HG02840 (cell line): ENCODE data around the gene CHMP2A.
"Not testable (repeated sequence)": the region's sequence is repeated elsewhere in the genome, so short reads cannot be mapped to it uniquely, and the experiment has no call there.

Source experiments
- ATAC-seq: cut with Tn5 transposase; IDR thresholded peaks from one replicate; pipeline ENCODE4 v1.9.1; 2021; ENCODE audit warnings: mild to moderate bottlenecking, moderate library complexity, moderate number of reproducible peaks; ENCODE audit not compliant: unreplicated experiment, low FRiP score

Gene CHMP2A

GRCh38 chr19:58554494-58555368 lies at the start of gene CHMP2A:
Gene CHMP2A (minus strand): TSS chr19:58555105. CDS start chr19:58554212, 893 bp downstream.
- ATAC-seq: peak; percentile 30

GRCh38 chr19:58586133-58586765 lies 31.3 kb upstream of the CHMP2A start:
- ATAC-seq: no peak

- ATAC-seq: no peak
These were observed 30.7 kb upstream of the CHMP2A start for GRCh38 chr19:58585442-58586132.

- no peak for ATAC-seq
These were observed 29.9 kb upstream of the CHMP2A start for GRCh38 chr19:58584498-58585441.

- ATAC-seq: no peak
These were observed 28.1 kb upstream of the CHMP2A start for GRCh38 chr19:58582985-58583384.

GRCh38 chr19:58581227-58582141 lies 26.6 kb upstream of the CHMP2A start:
- ATAC-seq: no peak

GRCh38 chr19:58579473-58580142 lies 24.7 kb upstream of the CHMP2A start:
- ATAC-seq: no peak

GRCh38 chr19:58578012-58578925 lies 23.4 kb upstream of the CHMP2A start:
- ATAC-seq: no peak

GRCh38 chr19:58577581-58577980 lies 22.7 kb upstream of the CHMP2A start:
- ATAC-seq: not testable (repeated sequence)

- peak; percentile 31 for ATAC-seq
These were observed 20.5 kb upstream of the CHMP2A start for GRCh38 chr19:58575183-58576041.

GRCh38 chr19:58573658-58574164 lies 18.8 kb upstream of the CHMP2A start:
- no peak for ATAC-seq

GRCh38 chr19:58572818-58573657 lies 18.1 kb upstream of the CHMP2A start, which contains the start of gene MZF1:
Gene MZF1 (minus strand): TSS chr19:58573335. CDS start chr19:58571389, 1,946 bp downstream.
- ATAC-seq: peak; percentile 63

- ATAC-seq: no peak
These were observed 17.3 kb upstream of the CHMP2A start for GRCh38 chr19:58572026-58572817.

GRCh38 chr19:58571575-58571947 lies 16.7 kb upstream of the CHMP2A start:
- ATAC-seq: no peak
